GM18526 (cell line): Measurements from ENCODE around the gene WTAP.

Source experiments
- POLR2A ChIP-seq: IDR thresholded peaks from 3 replicates; pipeline ENCODE4 v1.6.1; 2011; ENCODE audit not compliant: insufficient read length; ENCODE audit errors: extremely low read depth

The WTAP gene

DNA sequence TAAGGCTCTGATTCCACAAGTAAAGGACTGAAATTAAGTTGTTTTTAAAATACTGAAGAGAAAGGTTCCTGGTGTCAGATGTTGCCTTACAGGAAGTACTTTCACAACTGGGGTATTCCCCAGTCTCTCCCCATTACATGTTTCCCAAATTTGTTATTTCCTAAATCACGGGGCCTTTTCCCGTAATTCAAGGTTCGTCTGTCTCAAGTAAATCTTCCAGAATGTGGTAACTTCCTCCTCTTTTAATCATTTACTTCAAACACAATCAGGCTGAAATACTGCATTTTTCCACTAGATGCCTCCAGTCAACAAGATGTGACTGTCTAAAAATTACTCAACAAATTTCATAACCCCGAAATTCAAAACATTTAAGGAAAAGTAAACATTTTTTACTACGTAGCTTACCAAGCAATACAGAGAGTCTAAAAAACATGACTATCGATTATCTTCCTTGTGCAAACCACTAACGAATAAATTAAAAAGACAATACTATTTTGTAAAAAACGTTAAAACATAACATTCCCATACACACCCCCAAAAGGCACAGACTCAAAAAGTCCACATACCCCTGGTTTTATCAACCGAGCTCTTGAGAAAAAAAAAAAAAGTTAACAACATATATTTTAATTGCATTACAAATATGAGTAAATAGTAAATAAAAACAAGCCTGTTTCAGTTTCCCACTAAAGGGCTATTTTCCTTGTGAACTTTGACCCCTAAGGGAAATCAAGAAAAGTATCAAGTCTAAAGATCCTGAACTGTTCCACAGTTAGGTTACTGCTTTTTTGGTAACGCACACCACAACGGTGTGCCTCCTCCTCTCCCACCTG, 36.0 kb upstream of the WTAP start:
- no peak for TF ChIP-seq POLR2A

DNA sequence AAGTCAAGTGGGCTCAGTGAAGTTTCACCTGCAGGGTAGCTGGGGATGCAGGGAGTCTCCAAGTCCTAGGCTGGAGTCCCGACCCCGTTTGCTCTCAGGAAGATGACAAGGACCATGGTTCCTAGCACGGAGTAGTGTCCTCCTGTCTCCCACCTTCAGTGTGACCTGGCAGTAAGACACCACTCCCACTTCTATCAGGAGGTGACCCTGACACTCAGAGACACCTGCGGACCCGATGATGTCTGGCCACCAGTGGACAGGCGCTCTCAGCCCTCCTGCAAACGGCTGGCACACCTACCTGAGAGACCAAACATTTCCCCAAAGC, 35.4 kb upstream of the WTAP start:
- TF ChIP-seq POLR2A: no peak

DNA sequence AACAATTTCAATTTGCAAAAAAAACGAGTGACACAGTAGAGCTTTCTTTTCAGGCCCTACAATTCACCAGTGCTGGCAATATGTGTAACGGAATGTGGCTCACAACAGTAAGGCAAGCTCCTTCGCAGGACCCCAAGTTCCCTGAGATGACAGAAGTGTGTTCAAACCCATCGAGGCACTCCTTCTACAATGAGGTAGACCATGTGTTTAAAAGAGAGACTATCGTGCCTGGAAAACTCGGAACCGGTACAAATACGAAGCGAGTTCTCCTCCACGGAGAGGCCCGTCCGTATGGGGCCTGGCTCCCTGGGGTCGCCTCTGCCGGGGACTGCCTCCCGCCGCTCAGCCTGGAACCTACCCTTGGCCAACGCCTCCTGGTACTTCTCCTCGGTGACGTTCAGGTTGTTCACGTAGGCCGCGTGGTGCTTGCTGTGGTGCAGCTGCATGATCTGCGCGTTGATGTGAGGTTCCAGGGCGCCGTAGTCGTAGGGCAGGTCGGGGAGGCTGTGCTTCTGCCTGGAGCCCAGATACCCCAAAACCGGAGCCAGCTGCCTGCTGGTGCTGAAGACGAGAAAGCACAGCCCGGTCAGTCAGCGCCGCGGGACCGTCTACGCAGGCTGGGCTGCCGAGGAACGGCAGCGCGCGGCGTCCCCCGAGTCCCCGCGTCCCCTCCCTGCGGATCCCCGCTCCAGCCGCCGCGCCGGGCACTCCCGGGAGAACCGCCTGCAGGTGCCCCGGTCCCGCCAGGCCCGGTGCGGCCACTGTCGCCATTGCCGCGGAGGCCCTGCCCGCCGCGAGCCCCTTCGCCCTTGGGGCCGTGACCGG, 34.8 kb upstream of the WTAP start:
- TF ChIP-seq POLR2A: no peak

DNA sequence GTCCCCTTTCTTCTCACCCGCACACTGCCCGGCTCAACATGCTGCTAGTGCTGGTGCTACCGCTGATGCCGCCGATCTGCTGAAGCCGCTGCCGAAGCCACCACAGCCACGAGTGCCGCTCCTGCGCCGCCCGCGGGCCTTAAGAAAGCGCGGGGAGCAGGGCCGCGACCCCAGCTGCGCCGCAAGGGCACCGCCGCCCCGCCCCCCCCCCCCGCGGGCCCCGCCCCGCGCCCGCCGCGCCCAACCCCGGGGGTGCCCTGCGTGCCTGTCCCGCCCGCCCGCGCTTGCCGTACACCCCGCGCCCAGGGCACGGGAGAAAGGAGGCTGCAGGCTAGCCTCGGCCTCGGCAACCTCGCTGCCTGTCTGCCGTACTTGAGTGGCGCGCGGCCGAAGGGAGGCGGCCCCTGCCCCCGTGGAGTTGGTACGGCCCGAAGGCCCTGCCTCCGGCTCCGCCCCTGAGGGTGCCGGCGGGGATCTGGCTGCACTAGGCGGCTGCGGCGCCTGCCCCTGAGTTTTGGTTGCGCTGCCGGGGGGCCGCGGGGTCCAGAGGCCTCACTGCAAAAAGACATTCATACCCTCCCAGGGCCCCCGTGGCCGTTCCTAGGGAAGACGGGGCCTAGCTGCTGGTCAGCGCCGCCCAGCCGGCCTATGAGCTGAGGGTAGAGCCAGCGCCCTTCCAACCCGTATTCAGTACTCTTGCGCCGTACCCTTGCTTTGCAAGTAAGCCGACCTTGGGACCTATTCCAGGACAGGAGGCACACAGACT, 34.0 kb upstream of the WTAP start, which contains the start of gene SOD2:
Gene SOD2, minus strand, starts transcription at position 114 of the 766 bp plus-strand sequence. Its CDS starts 74 bp downstream, at position 40.
- TF ChIP-seq POLR2A: peak; percentile 90

DNA sequence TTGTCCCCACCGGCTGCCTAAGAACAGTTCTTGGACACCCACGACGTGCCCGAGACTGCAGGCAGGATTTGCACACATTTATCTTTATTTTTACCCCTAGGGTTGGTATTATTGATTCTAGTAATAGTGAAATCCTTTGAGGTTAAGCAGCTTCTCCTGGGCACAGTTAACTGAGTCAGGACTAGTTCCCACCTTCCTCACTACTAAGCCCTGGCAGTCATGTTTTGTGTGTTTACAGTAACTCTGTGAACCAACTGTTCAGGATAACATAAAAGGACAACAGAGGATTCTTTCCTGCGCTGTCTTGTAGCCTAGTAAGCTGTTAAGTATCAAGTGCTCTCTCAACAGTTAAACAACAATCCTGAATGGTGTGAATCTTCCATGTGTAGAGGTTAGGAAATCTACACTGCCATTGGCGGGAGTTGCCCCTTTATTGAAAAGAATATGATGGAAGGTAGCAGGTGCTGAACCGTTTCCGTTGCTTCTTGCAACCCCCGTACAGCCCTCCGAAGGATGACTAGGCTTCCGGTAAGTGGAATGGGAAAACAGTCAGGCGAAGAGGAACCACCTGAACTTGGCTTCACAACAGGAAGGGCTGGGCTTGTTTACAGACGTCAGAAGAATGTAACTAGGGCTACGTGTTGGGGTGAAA, 33.3 kb upstream of the WTAP start:
- TF ChIP-seq POLR2A: no peak

DNA sequence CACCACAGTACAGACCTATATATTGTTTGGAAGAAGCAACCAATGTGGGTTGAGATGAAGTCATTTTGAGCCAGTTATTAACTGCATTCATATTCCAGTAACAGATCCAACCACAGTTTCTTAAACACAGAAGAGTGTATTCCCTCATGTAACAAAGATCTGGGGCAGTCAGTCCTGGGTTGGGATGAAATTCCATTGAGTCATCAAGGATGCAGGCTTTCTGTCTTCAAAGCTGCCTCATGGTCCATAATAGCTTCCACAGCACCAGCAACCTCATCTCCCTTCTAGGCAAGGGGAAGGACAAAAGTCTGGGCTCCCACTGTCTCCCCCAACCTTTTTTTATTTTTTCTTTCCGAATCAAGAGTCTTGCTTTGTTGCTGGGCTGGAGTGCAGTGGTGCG, 31.3 kb upstream of the WTAP start:
- TF ChIP-seq POLR2A: no peak

DNA sequence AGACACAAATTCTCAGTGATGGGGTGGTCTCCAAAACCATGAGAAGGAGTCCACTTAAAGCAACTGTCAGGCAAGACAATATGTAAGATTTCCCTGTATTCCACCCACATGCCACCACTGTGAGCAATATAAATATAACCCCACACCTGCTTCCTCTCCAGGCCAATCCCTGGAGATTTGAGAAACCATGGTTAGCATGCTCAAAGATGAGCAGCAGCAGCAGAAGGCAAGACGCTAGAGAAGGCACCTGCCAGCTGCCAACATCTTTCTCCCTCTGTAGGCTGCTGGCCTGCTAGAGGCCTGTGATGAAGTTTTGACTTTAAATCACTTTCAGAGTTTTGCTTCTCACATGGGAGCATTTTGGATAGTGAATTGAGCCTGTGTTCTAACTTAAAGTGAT, 26.3 kb upstream of the WTAP start:
- TF ChIP-seq POLR2A: no peak

DNA sequence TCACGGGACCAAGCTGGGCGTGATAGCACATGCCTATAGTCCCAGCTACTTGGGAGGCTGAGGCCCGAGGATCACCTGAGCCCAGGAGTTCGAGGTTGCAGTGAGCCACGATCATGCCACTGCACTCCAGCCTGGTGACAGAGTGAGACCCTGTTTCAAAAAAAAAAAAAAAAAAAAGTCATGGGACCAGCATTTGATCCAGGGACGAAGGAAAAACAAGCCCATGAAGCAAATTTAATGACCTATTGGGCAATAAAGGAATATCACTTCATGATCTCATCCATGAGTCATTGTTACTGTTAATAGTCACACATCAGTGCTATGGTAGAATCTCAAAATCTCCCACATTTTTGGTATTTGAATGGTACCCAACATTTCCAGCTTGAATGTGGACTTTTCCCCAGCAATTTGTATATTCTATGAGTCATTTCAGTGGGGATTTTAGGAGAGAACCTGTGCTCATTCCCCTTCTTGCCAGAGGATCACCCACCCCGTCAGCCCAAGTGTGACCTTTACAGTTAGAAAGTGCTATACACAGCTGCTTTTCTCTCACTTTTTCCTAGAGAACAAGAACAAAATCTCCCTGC, 25.8 kb upstream of the WTAP start:
- TF ChIP-seq POLR2A: no peak

DNA sequence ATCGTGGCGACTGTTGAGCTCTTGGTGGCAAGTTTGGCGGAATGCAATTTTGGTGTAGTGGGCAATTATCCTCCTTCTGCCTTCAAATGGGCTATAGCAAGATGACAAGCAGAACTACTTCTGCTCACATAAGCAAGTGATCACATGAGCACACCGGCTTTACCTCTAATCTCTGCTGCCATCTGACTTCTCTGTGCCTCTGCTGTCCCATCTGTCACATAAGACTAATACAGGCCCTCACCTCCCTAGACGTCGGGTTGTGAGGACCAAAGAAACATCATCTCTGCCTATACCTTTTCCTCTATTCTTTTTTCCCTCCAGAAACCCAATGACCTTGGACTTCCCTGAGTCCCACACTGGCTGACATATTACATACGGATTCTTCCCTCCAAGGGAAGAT, 13.3 kb upstream of the WTAP start:
- TF ChIP-seq POLR2A: no peak

DNA sequence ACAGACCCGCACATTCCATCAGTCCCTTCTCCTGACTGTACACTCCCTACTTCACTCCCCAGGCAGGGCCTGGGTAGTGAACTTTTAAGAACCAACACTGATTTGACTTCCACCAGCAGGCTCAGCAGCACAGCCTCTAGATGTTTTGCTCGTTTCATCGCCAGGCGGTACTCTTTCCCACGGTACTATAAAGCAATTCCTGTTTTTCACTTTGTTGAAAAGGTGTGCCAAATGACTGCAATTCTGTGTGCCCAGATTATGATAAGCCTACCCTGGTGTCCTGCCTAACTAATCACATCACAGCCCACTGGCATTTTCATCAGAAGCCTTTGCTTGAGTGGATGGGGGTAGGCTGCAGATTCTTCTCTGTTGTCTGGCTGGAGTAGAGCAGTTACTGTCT, 12.9 kb upstream of the WTAP start:
- no peak for TF ChIP-seq POLR2A

DNA sequence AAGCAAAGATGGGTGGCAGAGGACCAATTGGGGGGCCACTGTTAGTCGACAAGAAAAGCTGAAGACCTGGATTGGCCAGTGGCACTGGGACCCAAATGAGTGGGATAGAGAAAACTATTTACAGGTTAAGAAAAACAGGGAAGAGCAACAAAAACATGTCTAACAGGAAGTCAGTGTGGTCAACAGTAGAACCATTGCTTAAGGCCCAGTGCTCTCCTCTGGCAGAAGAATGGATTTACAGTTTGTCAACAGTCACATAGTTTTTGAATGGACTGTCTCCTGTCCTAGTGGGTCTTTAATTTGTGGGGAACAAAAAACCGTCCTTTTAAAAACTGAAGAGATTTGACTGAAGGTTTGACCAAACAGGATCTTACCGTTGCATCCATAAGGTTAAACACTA, 12.1 kb upstream of the WTAP start:
- no peak for TF ChIP-seq POLR2A

DNA sequence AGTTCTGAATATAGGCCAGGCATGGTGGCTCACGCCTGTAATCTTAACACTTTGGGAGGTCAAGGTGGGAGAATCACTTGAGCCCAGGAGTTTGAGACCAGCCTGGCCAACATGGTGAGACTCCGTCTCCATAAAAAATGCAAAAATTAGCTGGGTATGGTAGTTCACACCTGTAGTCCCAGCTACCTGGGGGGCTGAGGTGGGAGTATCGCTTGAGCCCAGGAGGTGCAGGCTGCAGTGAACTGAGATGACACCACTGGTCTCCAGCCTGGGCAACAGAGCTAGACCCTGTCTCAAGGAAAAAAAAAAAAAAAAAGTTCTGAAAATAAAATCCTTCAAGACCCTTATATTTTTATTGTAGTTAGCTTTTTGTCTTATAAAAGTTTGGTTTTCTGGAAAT, 11.7 kb upstream of the WTAP start:
- no peak for TF ChIP-seq POLR2A

DNA sequence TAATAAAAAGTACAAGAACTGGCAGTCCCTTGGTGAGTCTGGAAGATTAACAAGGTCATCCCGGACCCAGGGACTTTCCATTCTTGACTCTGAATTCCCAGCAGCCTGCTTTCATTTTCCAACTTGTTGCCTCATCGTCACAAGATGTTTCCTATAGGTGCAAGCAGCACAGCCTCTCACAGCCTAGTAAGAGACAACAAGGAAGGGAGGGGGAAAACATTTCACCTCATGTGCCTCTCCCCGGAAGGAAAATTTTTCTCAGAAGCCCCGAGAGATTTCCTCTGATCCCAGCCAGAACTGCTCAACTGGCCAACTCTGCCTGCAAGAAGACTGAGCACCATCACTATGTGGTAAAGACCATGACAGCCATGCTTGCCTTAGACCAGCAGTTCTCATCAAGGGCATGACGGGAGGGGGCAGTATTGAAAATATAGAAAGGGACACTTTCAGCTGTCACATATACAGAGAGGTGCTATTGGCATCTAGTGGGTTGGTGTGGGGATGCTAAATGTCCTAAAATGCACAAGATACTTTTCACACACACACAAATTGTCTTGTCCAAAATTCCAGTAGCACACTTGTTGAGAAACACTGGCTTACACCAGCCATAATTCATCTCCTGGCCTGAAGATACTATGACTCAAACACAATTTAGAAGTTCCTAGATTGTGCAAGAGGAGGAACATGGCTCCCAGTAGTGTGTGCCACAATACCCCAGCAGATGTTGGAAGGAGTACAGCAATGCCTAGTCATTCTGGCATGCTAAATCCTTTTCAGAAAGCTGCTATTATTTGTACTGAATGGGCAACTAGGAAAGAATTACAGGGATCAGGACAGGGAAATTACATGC, 10.8 kb upstream of the WTAP start:
- no peak for TF ChIP-seq POLR2A

DNA sequence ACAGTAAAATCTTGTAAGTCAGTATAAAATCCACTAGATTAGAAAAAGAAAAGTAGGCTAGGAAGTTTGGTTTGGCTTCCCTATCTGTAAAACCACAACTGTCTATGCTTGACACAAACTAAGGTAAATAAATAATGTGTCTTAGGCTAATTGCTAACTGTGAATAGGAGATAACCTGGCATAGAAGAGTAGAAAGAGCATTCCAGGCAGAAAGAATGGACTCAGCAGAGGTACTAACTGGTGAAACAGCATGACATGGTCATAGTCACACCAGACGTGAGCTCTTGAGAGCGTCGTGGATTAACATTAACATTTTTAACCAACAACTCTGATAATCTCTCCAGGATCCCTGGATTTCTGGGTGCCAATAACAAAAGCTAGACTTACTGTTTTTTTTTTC, 8.7 kb upstream of the WTAP start:
- TF ChIP-seq POLR2A: no peak
